ENCODE data around the gene CASP2. TPM values are rescaled to one million over a fixed set of nuclear protein-coding genes. Genes with fewer than 3 reads are reported as not detected.

The CASP2 gene
- total and polyA plus RNA-seq, 4 donors: 3.4 to 11.3 (median 4.1) TPM

DNA sequence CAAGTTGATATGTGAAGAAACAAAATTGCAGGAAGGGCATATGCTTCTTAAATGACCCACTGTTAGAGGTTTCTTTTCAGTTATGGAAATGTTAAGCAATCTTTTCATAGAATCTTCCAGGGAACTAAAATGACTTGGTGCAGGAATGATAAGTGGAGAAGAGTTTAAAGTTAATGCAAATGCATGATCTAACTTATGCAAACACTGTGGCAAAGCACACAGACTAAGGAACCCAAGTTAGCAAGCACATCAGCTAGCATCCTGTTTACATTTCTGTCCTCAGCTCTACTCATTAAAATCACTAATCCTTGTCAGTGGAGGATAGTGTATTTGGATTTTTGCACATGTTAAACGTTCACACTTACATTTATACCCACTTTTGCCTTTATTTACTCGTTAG lies 37.1 kb downstream of the CASP2 start:
- Histone ChIP-seq H3K9me3 (ENCODE audit: control insufficient read depth in 4 of 4, low read length in 3 of 4) (no peaks in the 10 kb centered on the region), H3K4me1 (ENCODE audit: control insufficient read depth in 4 of 4, insufficient read depth in 4 of 4, low read length in 3 of 4) (peaks cover 0 to 17% (median 3%) of the 10 kb centered on the region in 4 donors), H3K36me3 (ENCODE audit: control insufficient read depth in 4 of 4, insufficient read depth in 3 of 4, low read depth in 1 of 4, low read length in 3 of 4) (no peaks in the 10 kb centered on the region), H3K27ac (ENCODE audit: low read depth in 1 of 2, low read length in 2 of 2) (no peak overlapping the region), H3K27me3 (ENCODE audit: control insufficient read depth in 4 of 4, insufficient read depth in 4 of 4, low read length in 3 of 4) (no peaks in the 10 kb centered on the region), H3K9ac (ENCODE audit: low read depth in 1 of 2, low read length in 2 of 2) (no peak overlapping the region), H3K4me3 (ENCODE audit: low read depth in 1 of 3, low read length in 3 of 3) (no peak overlapping the region)
- WGBS: 78% methylated on average over 2 of the region's 2 CpGs
- no peak for DNase-seq (ENCODE audit: low spot score)
- TF ChIP-seq NR2F2 (IDR thresholded peaks at IDR 0.05): no peak
- TF ChIP-seq, protein P1, sequence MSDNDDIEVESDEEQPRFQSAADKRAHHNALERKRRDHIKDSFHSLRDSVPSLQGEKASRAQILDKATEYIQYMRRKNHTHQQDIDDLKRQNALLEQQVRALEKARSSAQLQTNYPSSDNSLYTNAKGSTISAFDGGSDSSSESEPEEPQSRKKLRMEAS (IDR thresholded peaks at IDR 0.05): no peak
- TF ChIP-seq JUND (IDR thresholded peaks at IDR 0.05): no peak
- TF ChIP-seq EGR1 (IDR thresholded peaks at IDR 0.05; ENCODE audit: low read depth in 2 of 2): no peak
- no peak for TF ChIP-seq RXRA (IDR thresholded peaks at IDR 0.05)
- TF ChIP-seq, protein P2, sequence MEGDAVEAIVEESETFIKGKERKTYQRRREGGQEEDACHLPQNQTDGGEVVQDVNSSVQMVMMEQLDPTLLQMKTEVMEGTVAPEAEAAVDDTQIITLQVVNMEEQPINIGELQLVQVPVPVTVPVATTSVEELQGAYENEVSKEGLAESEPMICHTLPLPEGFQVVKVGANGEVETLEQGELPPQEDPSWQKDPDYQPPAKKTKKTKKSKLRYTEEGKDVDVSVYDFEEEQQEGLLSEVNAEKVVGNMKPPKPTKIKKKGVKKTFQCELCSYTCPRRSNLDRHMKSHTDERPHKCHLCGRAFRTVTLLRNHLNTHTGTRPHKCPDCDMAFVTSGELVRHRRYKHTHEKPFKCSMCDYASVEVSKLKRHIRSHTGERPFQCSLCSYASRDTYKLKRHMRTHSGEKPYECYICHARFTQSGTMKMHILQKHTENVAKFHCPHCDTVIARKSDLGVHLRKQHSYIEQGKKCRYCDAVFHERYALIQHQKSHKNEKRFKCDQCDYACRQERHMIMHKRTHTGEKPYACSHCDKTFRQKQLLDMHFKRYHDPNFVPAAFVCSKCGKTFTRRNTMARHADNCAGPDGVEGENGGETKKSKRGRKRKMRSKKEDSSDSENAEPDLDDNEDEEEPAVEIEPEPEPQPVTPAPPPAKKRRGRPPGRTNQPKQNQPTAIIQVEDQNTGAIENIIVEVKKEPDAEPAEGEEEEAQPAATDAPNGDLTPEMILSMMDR (IDR thresholded peaks at IDR 0.05; ENCODE audit: low read depth, low read length, missing input control): no peak
- TF ChIP-seq RAD21 (IDR thresholded peaks at IDR 0.05): no peak
- TF ChIP-seq, protein P3, sequence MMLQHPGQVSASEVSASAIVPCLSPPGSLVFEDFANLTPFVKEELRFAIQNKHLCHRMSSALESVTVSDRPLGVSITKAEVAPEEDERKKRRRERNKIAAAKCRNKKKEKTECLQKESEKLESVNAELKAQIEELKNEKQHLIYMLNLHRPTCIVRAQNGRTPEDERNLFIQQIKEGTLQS (IDR thresholded peaks at IDR 0.05): no peak
- TF ChIP-seq TAF1 (conservative IDR thresholded peaks at IDR 0.05): no peak
- no peak for TF ChIP-seq HNF4G (IDR thresholded peaks at IDR 0.05)
- no peak for TF ChIP-seq GABPA (IDR thresholded peaks at IDR 0.05 in 1 of 2, conservative IDR thresholded peaks at IDR 0.05 in 1 of 2)
- no peak for TF ChIP-seq YY1 (IDR thresholded peaks at IDR 0.05)
- no peak for TF ChIP-seq FOXA2 (IDR thresholded peaks at IDR 0.05)
- TF ChIP-seq FOXA1 (IDR thresholded peaks at IDR 0.05): no peak
- TF ChIP-seq, protein P4, sequence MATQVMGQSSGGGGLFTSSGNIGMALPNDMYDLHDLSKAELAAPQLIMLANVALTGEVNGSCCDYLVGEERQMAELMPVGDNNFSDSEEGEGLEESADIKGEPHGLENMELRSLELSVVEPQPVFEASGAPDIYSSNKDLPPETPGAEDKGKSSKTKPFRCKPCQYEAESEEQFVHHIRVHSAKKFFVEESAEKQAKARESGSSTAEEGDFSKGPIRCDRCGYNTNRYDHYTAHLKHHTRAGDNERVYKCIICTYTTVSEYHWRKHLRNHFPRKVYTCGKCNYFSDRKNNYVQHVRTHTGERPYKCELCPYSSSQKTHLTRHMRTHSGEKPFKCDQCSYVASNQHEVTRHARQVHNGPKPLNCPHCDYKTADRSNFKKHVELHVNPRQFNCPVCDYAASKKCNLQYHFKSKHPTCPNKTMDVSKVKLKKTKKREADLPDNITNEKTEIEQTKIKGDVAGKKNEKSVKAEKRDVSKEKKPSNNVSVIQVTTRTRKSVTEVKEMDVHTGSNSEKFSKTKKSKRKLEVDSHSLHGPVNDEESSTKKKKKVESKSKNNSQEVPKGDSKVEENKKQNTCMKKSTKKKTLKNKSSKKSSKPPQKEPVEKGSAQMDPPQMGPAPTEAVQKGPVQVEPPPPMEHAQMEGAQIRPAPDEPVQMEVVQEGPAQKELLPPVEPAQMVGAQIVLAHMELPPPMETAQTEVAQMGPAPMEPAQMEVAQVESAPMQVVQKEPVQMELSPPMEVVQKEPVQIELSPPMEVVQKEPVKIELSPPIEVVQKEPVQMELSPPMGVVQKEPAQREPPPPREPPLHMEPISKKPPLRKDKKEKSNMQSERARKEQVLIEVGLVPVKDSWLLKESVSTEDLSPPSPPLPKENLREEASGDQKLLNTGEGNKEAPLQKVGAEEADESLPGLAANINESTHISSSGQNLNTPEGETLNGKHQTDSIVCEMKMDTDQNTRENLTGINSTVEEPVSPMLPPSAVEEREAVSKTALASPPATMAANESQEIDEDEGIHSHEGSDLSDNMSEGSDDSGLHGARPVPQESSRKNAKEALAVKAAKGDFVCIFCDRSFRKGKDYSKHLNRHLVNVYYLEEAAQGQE (IDR thresholded peaks at IDR 0.05): no peak
- TF ChIP-seq, protein P5, sequence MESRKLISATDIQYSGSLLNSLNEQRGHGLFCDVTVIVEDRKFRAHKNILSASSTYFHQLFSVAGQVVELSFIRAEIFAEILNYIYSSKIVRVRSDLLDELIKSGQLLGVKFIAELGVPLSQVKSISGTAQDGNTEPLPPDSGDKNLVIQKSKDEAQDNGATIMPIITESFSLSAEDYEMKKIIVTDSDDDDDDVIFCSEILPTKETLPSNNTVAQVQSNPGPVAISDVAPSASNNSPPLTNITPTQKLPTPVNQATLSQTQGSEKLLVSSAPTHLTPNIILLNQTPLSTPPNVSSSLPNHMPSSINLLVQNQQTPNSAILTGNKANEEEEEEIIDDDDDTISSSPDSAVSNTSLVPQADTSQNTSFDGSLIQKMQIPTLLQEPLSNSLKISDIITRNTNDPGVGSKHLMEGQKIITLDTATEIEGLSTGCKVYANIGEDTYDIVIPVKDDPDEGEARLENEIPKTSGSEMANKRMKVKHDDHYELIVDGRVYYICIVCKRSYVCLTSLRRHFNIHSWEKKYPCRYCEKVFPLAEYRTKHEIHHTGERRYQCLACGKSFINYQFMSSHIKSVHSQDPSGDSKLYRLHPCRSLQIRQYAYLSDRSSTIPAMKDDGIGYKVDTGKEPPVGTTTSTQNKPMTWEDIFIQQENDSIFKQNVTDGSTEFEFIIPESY (IDR thresholded peaks at IDR 0.05): no peak
- no peak for TF ChIP-seq SP1 (IDR thresholded peaks at IDR 0.05)

DNA sequence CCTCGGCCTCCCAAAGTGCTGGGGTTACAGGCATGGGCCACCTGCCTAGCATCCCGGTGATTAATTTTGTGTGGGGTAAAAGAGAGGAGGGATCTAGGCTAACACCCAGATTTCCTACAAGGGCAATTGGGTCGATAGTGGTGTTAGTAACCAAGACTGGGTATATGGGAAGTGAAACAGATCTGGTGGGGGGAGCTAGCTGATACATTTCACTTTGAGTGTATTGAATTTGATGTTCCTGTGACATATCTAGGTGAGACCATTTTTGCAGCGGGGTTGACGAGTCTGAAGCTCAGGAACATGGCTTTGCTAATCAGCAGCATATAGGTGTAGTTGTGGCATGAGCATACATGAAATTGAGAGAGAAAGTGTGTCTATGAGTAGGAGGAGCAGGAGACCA lies 39.8 kb downstream of the CASP2 start:
- no peak for DNase-seq (ENCODE audit: low spot score)
- Histone ChIP-seq H3K9ac (ENCODE audit: low read depth in 1 of 2, low read length in 2 of 2) (no peak overlapping the region), H3K4me1 (ENCODE audit: control insufficient read depth in 4 of 4, insufficient read depth in 4 of 4, low read length in 3 of 4) (peaks cover 0 to 10% (median 0%) of the 10 kb centered on the region in 4 donors), H3K4me3 (ENCODE audit: low read depth in 1 of 3, low read length in 3 of 3) (no peak overlapping the region), H3K36me3 (ENCODE audit: control insufficient read depth in 4 of 4, insufficient read depth in 3 of 4, low read depth in 1 of 4, low read length in 3 of 4) (no peaks in the 10 kb centered on the region), H3K9me3 (ENCODE audit: control insufficient read depth in 4 of 4, low read length in 3 of 4) (no peaks in the 10 kb centered on the region), H3K27ac (ENCODE audit: low read depth in 1 of 2, low read length in 2 of 2) (no peak overlapping the region), H3K27me3 (ENCODE audit: control insufficient read depth in 4 of 4, insufficient read depth in 4 of 4, low read length in 3 of 4) (no peaks in the 10 kb centered on the region)
- WGBS: 93% methylated on average over 5 of the region's 5 CpGs
- TF ChIP-seq, protein P5 (IDR thresholded peaks at IDR 0.05): no peak
- no peak for TF ChIP-seq HNF4G (IDR thresholded peaks at IDR 0.05)
- TF ChIP-seq EGR1 (IDR thresholded peaks at IDR 0.05; ENCODE audit: low read depth in 2 of 2): no peak
- TF ChIP-seq JUND (IDR thresholded peaks at IDR 0.05): no peak
- TF ChIP-seq NR2F2 (IDR thresholded peaks at IDR 0.05): no peak
- TF ChIP-seq, protein P3 (IDR thresholded peaks at IDR 0.05): no peak
- no peak for TF ChIP-seq GABPA (IDR thresholded peaks at IDR 0.05 in 1 of 2, conservative IDR thresholded peaks at IDR 0.05 in 1 of 2)
- no peak for TF ChIP-seq FOXA2 (IDR thresholded peaks at IDR 0.05)
- no peak for TF ChIP-seq RAD21 (IDR thresholded peaks at IDR 0.05)
- TF ChIP-seq, protein P1 (IDR thresholded peaks at IDR 0.05): no peak
- TF ChIP-seq, protein P4 (IDR thresholded peaks at IDR 0.05): no peak

All from liver (tissue), 9 donors.